HFFc6 (cell line): ENCODE measurements around the gene MINDY2. TPM values are rescaled to one million over a fixed set of nuclear protein-coding genes. Genes with fewer than 3 reads are reported as not detected.

Source experiments
- DNase-seq: peaks from one replicate; pipeline ENCODE4 v3.0.0-alpha.2; 2018
- H3K27ac Mint-ChIP-seq: 2 replicates; pipeline ENCODE4 v1.8.0; 2020; ENCODE audit warnings: mild to moderate bottlenecking, mixed read lengths
- H3K27me3 Mint-ChIP-seq: 2 replicates; pipeline ENCODE4 v1.8.0; 2021; ENCODE audit warnings: mild to moderate bottlenecking, moderate library complexity, mixed read lengths; ENCODE audit not compliant: insufficient read depth
- H3K36me3 Mint-ChIP-seq: 2 replicates; pipeline ENCODE4 v1.8.0; 2021; ENCODE audit warnings: low read depth, mixed read lengths
- H3K4me1 Mint-ChIP-seq: 2 replicates; pipeline ENCODE4 v1.8.0; 2020; ENCODE audit warnings: low read depth, mixed read lengths
- H3K4me3 Mint-ChIP-seq: 2 replicates; pipeline ENCODE4 v1.8.0; 2020; ENCODE audit warnings: mild to moderate bottlenecking, moderate library complexity, mixed read lengths
- H3K9me3 Mint-ChIP-seq: 2 replicates; pipeline ENCODE4 v1.8.0; 2020; ENCODE audit warnings: mild to moderate bottlenecking, mixed read lengths
- total RNA-seq, 6 experiments: library from RNA; stranded (reverse); fragmentation: NEBNext Ultra II Directional; extraction: Animal tissue kit (Norgen Biotek cat#: 25700); gene quantifications; 2 replicates in 1 of 6; 3 replicates in 5 of 6; pipeline ENCODE4 v1.2.3, GENCODE V29; 2021
- TF ChIP-seq, protein P1 (sequence below): fragments of 200-600 bp; sonication (generic); IDR thresholded peaks from 2 replicates; pipeline ENCODE4 v1.5.0; 2021; ENCODE audit warnings: antibody characterized with exemption, mild to moderate bottlenecking

The MINDY2 gene
- total RNA-seq, 6 experiments from 2014 or later: 27.9 to 35.7 (median 29.9) TPM

DNA sequence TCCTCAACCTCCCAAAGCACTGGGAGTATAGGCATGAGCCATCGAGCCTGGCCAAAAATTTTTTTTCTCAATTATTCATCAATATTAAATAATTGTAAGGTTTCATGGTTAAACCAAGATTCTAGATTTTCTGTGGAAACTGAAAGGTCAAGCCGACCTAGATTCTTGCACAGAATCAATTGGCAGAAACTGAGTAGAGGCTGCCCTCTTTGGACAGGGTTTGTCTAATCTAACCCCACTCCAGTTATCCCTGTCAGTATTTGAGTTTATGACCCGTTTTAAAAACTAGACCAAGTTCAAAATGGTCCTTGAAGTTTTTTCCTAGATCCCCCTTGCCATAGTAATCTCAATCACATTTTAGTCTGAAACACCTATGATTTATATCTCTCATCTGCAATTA, 13.0 kb upstream of the MINDY2 start:
- H3K4me1 Mint-ChIP-seq: no peaks in the 10 kb centered on the region
- H3K36me3 Mint-ChIP-seq: no peaks in the 10 kb centered on the region
- no peak overlapping the region for H3K27ac Mint-ChIP-seq
- TF ChIP-seq, protein P1, sequence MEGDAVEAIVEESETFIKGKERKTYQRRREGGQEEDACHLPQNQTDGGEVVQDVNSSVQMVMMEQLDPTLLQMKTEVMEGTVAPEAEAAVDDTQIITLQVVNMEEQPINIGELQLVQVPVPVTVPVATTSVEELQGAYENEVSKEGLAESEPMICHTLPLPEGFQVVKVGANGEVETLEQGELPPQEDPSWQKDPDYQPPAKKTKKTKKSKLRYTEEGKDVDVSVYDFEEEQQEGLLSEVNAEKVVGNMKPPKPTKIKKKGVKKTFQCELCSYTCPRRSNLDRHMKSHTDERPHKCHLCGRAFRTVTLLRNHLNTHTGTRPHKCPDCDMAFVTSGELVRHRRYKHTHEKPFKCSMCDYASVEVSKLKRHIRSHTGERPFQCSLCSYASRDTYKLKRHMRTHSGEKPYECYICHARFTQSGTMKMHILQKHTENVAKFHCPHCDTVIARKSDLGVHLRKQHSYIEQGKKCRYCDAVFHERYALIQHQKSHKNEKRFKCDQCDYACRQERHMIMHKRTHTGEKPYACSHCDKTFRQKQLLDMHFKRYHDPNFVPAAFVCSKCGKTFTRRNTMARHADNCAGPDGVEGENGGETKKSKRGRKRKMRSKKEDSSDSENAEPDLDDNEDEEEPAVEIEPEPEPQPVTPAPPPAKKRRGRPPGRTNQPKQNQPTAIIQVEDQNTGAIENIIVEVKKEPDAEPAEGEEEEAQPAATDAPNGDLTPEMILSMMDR: peak; percentile 53
- H3K9me3 Mint-ChIP-seq: no peaks in the 10 kb centered on the region; the same call in 1 of the 2 replicates
- peaks cover 5% of the 10 kb centered on the region; the same call in 1 of the 2 replicates for H3K27me3 Mint-ChIP-seq
- no peak for DNase-seq
- H3K4me3 Mint-ChIP-seq: no peak overlapping the region

DNA sequence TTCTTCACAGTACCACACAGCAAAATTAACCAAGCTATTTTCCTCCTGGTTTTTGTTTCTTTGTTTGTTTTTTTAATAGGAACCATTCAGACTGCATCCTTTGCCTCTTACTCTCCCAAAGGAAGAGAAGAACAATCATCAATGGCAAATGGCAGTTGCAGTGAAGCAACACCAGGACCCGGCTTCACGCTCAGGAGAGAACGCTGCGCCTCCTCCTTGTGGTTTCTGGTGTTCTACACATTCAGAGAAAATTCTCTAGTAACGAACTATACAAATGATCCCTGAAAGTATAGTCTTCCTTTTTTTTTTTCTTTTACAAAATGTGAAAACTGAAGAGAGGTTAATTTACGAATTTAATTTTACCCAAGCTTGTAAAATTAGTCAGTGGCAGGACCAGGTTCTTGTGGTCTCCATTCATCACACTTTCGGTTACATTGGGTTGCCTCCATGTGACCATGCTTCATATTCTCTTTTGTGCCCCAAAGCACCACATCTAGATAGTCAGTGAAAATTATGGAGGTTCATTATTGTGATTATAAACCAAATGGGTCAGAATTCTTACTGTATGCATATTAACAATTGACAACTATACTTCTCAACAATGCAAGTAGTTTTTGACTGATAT, 10.6 kb upstream of the MINDY2 start:
- TF ChIP-seq, protein P1: no peak

DNA sequence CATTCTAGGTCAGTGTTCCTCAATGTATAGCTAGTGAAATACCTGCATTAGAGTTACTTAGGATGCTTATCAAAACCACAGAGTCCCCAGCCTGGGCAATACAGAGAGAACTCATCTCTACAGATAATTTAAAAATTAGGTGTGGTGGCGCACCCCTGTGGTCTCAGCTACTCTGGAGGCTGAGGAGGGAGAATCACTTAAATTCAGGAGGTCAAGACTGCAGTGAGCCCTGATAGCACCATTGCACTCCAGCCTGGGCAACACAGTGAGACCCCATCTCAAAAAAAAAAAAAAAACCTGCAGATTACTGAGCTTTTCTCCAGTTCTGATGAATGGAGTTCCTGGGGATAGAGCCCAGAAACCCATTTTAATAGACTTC, 10.1 kb upstream of the MINDY2 start:
- H3K36me3 Mint-ChIP-seq: peaks cover 8% of the 10 kb centered on the region
- H3K27me3 Mint-ChIP-seq: peaks cover 5% of the 10 kb centered on the region
- TF ChIP-seq, protein P1: no peak
- no peak overlapping the region for H3K4me3 Mint-ChIP-seq
- H3K9me3 Mint-ChIP-seq: peaks cover 12% of the 10 kb centered on the region
- H3K4me1 Mint-ChIP-seq: no peaks in the 10 kb centered on the region
- no peak overlapping the region for H3K27ac Mint-ChIP-seq
- DNase-seq: no peak

More for the DNA sequence above, 10.6 kb upstream of the MINDY2 start:
- Mint-ChIP-seq H3K9me3 (peaks cover 12% of the 10 kb centered on the region), H3K27me3 (peaks cover 5% of the 10 kb centered on the region), H3K36me3 (peaks cover 8% of the 10 kb centered on the region), H3K4me3 (no peak overlapping the region), H3K4me1 (no peaks in the 10 kb centered on the region), H3K27ac (no peak overlapping the region)
- no peak for DNase-seq

DNA sequence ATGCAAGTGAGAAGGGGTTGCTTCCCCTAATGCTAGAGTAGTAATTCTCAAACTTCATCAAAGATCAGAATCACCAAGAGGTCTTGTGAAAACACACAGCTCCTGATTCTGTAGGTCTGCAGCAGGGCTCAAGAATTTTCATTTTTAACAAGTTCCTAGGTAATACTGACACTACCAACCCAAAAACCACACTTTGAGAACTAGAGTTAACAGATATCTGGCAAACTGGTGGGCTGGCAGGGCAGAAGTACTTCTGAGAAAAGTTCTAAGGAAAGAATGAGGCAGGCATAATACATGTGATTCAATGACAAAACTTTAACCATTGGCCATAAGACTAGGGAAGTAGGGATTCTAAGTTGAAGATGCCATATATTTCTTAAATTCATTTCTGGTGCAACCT, 8.8 kb upstream of the MINDY2 start:
- peaks cover 12% of the 10 kb centered on the region for H3K9me3 Mint-ChIP-seq
- no peak overlapping the region for H3K27ac Mint-ChIP-seq
- H3K4me1 Mint-ChIP-seq: no peaks in the 10 kb centered on the region
- no peak overlapping the region for H3K4me3 Mint-ChIP-seq
- DNase-seq: no peak
- no peaks in the 10 kb centered on the region; the same call in 1 of the 2 replicates for H3K27me3 Mint-ChIP-seq
- TF ChIP-seq, protein P1: no peak
- H3K36me3 Mint-ChIP-seq: peaks cover 13% of the 10 kb centered on the region

DNA sequence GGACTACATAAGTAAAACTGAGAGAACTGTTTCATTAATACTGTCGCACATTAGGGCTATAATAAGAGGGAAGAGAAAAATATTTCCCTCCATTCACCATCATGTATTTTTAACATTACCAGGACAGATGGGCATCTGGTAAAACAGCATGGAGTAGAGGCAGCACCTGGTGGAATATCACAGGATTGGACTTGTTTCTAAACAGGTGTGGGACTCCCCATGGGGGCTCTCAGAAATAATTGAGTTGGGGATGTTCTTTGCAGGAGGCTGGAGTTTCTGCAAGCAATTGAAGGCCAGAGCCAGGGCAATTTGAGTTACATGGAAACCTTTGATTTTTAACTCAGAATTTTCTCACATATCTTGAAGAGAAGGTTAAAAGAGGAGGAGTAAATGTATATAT, 8.4 kb upstream of the MINDY2 start:
- no peak overlapping the region for H3K27ac Mint-ChIP-seq
- H3K27me3 Mint-ChIP-seq: no peaks in the 10 kb centered on the region; the same call in 1 of the 2 replicates
- H3K4me3 Mint-ChIP-seq: no peak overlapping the region
- H3K36me3 Mint-ChIP-seq: peaks cover 13% of the 10 kb centered on the region
- H3K4me1 Mint-ChIP-seq: no peaks in the 10 kb centered on the region
- peaks cover 12% of the 10 kb centered on the region for H3K9me3 Mint-ChIP-seq
- no peak for DNase-seq
- TF ChIP-seq, protein P1: no peak
